LNCAP (cell line): ENCODE data around the gene TBX3.
A peak's percentile ranks its signal among the peaks of the same experiment; 100 is the strongest.

ENCODE experiments used
- TF ChIP-seq, protein P1 (sequence below): fragments of 450-650 bp; IDR thresholded peaks from 2 replicates; pipeline ENCODE4 v1.5.1; 2017; ENCODE audit warnings: mild to moderate bottlenecking

TBX3 gene

GRCh38 chr12:114684098-114684869 lies at the start of gene TBX3:
Gene TBX3 (minus strand): TSS chr12:114684175. CDS start chr12:114683200, 975 bp downstream.
- TF ChIP-seq, protein P1, sequence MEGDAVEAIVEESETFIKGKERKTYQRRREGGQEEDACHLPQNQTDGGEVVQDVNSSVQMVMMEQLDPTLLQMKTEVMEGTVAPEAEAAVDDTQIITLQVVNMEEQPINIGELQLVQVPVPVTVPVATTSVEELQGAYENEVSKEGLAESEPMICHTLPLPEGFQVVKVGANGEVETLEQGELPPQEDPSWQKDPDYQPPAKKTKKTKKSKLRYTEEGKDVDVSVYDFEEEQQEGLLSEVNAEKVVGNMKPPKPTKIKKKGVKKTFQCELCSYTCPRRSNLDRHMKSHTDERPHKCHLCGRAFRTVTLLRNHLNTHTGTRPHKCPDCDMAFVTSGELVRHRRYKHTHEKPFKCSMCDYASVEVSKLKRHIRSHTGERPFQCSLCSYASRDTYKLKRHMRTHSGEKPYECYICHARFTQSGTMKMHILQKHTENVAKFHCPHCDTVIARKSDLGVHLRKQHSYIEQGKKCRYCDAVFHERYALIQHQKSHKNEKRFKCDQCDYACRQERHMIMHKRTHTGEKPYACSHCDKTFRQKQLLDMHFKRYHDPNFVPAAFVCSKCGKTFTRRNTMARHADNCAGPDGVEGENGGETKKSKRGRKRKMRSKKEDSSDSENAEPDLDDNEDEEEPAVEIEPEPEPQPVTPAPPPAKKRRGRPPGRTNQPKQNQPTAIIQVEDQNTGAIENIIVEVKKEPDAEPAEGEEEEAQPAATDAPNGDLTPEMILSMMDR = peak; percentile 78

DNA sequence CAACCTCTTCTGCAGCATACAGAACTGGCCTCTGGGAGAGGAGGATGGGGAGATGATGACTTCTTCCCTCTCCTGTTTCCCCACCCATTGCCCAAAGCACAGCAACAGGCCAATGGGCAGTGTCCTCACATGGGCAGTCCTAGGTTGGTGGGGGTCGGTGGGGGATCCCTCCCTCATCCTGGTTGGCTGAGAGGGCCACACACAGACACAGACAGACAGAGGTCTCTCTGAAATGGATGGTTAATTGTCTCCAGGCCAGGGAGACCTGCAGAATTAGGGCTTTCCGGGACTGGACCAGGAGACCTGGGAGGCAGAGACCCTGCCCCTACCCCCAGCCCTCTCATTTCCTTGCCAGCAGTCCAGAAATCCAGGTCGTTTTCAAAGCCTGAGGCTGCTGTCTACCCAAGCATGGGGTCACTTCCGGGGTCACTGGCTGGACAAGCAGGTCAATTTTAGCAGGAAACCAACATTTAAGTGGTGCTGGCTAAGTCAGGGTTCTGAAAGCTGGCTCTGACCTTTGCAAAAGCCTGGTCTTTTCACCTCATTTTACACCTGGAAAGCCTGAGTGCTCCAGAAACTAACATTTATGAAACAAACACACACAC lies 48.6 kb upstream of the TBX3 start:
- TF ChIP-seq, protein P1 = no peak

DNA sequence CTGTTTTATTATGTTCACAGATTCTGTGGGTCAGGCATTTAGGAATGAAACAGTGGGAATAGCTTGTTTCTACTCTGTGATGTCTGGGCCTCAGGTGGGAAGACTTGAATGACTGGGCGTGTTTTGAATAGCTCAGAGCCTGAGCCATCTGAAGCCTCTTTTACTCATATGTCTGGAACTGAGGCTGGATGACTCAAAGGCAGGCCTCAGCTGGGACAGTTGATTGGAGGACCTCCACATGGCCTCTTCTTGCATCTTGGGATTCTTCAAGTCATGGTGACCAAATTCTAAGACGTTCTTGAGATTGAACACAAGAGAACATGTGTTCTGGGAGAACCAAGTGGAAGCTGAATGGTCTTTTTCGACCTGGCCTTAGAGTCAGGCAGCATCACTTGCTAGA lies 45.8 kb upstream of the TBX3 start:
- TF ChIP-seq, protein P1 = no peak

DNA sequence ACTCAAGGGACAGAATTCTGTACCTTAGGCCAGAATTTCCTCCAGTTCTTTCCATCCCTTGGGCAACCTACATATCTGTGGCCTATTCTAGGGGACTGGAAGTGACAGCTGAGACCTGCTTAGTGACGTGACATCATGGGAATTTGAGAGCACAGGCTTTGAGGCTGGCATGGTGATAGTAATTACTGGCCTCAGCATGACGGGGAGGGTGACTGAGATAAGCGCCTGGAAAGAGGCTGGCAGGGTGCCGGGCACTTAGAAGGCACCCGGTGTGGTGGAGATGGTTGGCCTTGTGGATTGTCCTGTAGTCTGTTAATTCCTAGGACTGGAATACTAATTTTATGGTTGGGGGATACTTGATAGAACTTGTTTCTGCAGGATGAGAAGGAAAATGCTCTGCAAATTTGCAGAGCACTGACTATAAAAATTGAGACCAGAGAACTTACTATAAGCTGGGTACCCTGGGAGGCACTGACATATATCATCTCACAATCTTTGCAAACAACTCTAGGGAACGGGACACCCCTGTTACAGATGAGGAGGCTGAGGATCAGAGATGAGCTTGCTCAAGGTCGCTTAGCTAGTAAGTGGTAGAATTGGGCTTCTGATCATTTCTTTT lies 42.2 kb upstream of the TBX3 start:
- TF ChIP-seq, protein P1 = no peak

DNA sequence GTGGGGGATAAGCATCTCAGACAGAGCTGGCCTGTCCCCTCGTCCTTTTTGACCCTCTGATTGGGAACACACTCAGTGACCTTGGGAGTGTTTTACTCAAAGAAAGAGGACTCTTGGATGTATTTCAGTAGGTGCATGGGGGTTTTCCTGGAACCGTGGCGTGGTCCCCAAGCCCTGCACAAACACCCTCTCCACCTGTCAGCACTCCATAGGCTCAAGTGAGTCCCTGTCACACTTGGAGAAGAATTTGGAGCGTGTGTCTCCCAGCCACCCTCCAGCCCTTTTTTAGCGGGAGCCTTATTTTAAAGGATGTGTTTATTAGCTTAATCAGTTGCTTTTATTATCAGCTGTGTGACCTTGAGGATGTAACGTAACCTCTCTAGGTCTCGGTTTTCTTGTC lies 37.3 kb upstream of the TBX3 start:
- TF ChIP-seq, protein P1 = no peak

- TF ChIP-seq, protein P1 = no peak
Measured at GRCh38 chr12:114713466-114714215, 29.7 kb upstream of the TBX3 start.

DNA sequence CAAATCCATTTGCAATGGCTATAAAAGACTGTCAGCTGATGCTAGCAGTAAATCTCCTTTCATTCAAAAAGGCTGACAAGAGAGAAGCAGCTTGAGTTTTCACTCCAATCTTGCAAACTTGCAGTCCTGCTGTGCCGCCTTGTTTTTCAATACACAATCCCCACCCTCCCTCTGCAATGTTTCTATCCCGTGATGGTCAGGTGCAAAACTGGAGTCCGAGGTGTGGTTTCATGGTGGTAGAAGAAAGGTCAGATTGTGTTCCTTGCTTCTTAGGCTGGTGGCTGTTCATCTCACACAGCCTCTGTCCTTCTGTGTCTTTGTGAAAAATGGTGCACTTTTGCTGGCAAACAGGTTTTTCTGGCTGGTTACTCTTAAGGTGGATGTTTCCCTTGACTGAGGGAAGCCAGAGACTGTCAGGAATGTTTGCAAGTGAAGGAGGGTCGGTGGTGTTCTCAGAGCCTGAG lies 27.7 kb upstream of the TBX3 start:
- TF ChIP-seq, protein P1 = no peak
